H4 (cell line): ENCODE results near the gene VRK1. TPM values are rescaled to one million over a fixed set of nuclear protein-coding genes. Genes with fewer than 3 reads are reported as not detected.
A peak's percentile ranks its signal among the peaks of the same experiment; 100 is the strongest.
"Not testable (repeated sequence)": the region's sequence is repeated elsewhere in the genome, so short reads cannot be mapped to it uniquely, and the experiment has no call there.

ENCODE experiments used
- DNase-seq: peaks from one replicate; pipeline ENCODE4 v3.0.0-alpha.2; 2015; ENCODE audit warnings: low spot score
- total RNA-seq: library from RNA; depleted of rRNA; stranded (reverse); fragments of >200 nt; shearing (Covaris generic); gene quantifications from 2 replicates; pipeline ENCODE4 v1.2.3, GENCODE V29; 2014; rRNA removed

VRK1 gene, protein sequence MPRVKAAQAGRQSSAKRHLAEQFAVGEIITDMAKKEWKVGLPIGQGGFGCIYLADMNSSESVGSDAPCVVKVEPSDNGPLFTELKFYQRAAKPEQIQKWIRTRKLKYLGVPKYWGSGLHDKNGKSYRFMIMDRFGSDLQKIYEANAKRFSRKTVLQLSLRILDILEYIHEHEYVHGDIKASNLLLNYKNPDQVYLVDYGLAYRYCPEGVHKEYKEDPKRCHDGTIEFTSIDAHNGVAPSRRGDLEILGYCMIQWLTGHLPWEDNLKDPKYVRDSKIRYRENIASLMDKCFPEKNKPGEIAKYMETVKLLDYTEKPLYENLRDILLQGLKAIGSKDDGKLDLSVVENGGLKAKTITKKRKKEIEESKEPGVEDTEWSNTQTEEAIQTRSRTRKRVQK
- 49.9 and 83.5 TPM in 2 replicates for total RNA-seq

GRCh38 chr14:96796851-96797581 is at the start of gene VRK1:
Gene VRK1, plus strand, starts transcription at chr14:96797382. Its CDS starts 36,090 bp downstream, at chr14:96833472.
- peak; percentile 92 for DNase-seq

- DNase-seq = no peak
Observed at GRCh38 chr14:96747608-96748007, 49.6 kb upstream of the VRK1 start.

- DNase-seq = no peak
Observed at GRCh38 chr14:96748362-96748761, 48.8 kb upstream of the VRK1 start.

GRCh38 chr14:96751505-96751904 is 45.7 kb upstream of the VRK1 start:
- no peak for DNase-seq

GRCh38 chr14:96752125-96752524 is 45.1 kb upstream of the VRK1 start:
- no peak for DNase-seq

- no peak for DNase-seq
Observed at GRCh38 chr14:96752594-96752993, 44.6 kb upstream of the VRK1 start.

GRCh38 chr14:96754162-96754844 is 42.9 kb upstream of the VRK1 start:
- DNase-seq = no peak

DNA sequence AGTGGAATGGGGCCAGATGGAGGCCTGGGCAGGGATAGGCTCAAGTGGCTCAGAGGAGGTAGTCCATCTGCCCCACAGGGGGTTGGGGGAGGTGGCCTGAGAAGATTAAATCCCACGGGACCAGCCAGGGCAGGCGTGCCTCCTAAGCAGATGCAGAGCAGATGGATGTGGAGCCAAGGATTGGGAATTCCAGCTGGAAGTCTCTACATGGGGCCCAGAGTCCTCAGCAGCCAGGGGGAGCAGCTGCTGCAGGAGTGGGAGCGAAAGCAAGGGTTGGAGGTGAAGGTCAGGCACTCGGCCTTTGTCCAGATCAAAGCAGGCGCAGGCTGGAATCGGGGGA is 42.4 kb upstream of the VRK1 start:
- no peak for DNase-seq

- no peak for DNase-seq
Observed at GRCh38 chr14:96756745-96757144, 40.4 kb upstream of the VRK1 start.

- DNase-seq = no peak
Observed at GRCh38 chr14:96757456-96757855, 39.7 kb upstream of the VRK1 start.

- no peak for DNase-seq
Observed at GRCh38 chr14:96761066-96761465, 36.1 kb upstream of the VRK1 start.

- peak; percentile 69 for DNase-seq
Observed at GRCh38 chr14:96762650-96763049, 34.5 kb upstream of the VRK1 start.

DNA sequence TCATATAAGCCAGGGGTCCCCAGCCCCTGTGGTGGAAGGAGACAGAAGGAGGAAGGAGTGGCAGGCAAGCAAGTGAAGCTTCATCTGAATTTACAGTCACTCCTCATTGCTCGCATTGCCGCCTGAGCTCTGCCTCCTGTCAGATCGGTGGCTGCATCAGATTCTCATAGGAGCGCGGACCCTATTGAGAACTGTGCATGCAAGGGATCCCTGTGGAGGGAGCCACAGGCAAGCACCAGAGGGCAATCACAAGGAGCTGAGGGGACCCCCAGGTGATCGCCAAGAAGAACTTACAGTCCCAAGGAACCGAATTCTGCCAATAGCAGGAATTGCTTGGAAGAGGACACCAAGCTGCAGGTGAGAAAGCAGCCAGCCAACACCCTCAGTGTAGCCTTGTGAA is 33.2 kb upstream of the VRK1 start:
- no peak for DNase-seq

DNA sequence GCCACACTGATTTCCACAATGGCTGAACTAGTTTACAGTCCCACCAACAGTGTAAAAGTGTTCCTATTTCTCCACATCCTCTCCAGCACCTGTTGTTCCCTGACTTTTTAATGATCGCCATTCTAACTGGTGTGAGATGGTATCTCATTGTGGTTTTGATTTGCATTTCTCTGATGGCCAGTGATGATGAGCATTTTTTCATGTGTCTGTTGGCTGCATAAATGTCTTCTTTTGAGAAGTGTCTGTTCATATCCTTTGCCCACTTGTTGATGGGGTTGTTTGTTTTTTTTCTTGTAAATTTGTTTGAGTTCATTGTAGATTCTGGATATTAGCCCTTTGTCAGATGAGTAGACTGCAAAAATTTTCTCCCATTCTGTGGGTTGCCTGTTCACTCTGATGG is 32.0 kb upstream of the VRK1 start:
- not testable (repeated sequence) for DNase-seq

DNA sequence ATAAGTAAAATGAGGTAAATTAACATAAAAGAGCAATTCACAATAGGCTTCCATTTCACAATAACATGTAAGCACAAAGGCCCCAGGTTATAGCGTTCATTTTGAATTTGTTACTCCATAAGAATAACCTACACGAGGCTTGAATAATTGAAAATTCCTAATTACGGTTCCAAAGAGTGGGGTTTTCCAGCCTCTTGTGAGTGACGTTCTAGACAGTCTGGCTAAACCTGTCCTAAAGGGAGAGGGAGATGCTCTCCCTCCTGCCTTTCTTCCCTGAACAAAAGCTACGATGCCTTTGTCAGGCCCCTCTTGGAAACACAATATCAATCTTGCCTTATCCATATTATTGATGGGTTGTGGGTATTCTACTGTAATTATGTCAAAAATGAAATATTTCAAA is 24.3 kb upstream of the VRK1 start:
- DNase-seq = no peak

GRCh38 chr14:96776791-96777190 is 20.4 kb upstream of the VRK1 start:
- DNase-seq = no peak

DNA sequence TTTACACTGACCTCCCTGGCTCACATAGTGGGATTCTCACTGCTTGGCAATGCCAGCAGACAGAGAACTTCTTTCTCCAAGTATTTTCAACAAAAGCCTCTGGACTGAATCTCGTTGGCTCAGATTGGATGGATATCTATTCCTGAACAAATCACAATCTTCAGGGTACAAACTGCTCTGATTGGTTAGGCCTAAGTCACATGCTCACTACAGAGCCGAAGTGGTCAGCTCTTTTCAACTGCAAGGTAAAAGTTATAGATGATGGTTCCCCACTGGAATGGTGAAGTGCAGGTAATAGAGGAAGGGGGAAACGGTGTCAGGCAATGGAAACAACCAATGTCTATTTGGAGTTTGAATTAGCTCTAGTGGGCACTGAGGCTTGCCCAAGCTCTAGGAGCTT is 16.7 kb upstream of the VRK1 start:
- DNase-seq = no peak

GRCh38 chr14:96781371-96781770 is 15.8 kb upstream of the VRK1 start:
- DNase-seq = no peak

DNA sequence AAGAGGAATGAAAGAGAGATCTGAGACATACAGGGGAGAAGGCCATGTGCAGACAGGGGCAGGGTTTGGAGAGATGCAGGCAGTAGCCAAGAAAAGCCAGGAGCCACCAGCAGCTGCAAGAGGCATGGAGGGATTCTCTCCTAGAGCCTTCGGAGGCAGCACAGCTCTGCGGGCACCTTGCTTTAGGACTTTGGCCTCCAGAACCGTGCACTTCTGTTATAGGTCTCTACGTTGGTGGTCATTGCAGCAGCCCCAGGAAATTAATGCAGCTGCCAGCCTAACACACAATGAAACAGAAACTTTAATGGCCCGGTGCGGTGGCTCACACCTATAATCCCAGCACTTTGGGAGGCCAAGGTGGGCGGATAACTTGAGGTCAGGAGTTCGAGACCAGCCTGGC is 14.7 kb upstream of the VRK1 start:
- DNase-seq = no peak

- DNase-seq = no peak
Observed at GRCh38 chr14:96783043-96783914, 13.9 kb upstream of the VRK1 start.

- DNase-seq = no peak
Observed at GRCh38 chr14:96783915-96784224, 13.3 kb upstream of the VRK1 start.

DNA sequence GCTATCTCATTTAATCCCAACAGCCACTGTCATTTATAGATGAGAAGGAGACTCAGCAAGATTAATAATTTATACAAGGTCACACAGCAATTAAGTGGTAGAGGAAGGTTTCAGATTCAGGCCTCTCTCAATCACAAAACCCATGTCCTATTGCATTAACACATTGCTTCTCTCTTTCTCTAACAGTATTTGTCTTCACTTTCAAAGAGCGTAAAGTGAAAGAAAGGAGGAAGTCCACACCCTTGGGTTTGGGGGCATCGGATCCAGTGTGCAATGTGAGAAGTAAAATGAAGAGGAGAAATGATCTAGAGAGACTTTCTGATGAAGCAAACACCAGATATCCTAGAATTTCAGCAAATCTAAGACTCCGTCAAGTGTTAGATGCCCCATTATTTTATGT is 7.0 kb upstream of the VRK1 start:
- no peak for DNase-seq
